Measurements from ENCODE around the gene SYK.
"Not testable (repeated sequence)": the region's sequence is repeated elsewhere in the genome, so short reads cannot be mapped to it uniquely, and the experiment has no call there.

SYK gene

GRCh38 chr9:90882991-90883600, 81.5 kb downstream of the SYK start:
- DNase-seq, result no peak

- DNase-seq, result no peak
Observed at GRCh38 chr9:90883661-90884060, 82.0 kb downstream of the SYK start.

- DNase-seq, result no peak
Observed at GRCh38 chr9:90884178-90884577, 82.6 kb downstream of the SYK start.

- not testable (repeated sequence) for DNase-seq
Observed at GRCh38 chr9:90886868-90887267, 85.2 kb downstream of the SYK start.

- DNase-seq, result no peak
Observed at GRCh38 chr9:90888941-90889340, 87.3 kb downstream of the SYK start.

GRCh38 chr9:90890146-90890810, 88.7 kb downstream of the SYK start:
- no peak for DNase-seq

GRCh38 chr9:90891308-90892040, 89.9 kb downstream of the SYK start:
- no peak for DNase-seq

- no peak for DNase-seq
Observed at GRCh38 chr9:90892918-90893317, 91.3 kb downstream of the SYK start.

- DNase-seq, result no peak
Observed at GRCh38 chr9:90893706-90894105, 92.1 kb downstream of the SYK start.

- no peak for DNase-seq
Observed at GRCh38 chr9:90894986-90895687, 93.5 kb downstream of the SYK start.

GRCh38 chr9:90895786-90896185, 94.2 kb downstream of the SYK start:
- no peak for DNase-seq

GRCh38 chr9:90896231-90896630, 94.6 kb downstream of the SYK start:
- DNase-seq, result no peak

- DNase-seq, result no peak
Observed at GRCh38 chr9:90898228-90898627, 96.6 kb downstream of the SYK start.

- DNase-seq, result no peak
Observed at GRCh38 chr9:90899287-90899686, 97.7 kb downstream of the SYK start.

GRCh38 chr9:90900130-90900529, 98.5 kb downstream of the SYK start:
- DNase-seq, result no peak

- no peak for DNase-seq
Observed at GRCh38 chr9:90901933-90902332, 100.3 kb downstream of the SYK start.

GRCh38 chr9:90903766-90904424, 102.3 kb downstream of the SYK start:
- DNase-seq, result no peak

GRCh38 chr9:90904706-90905478, 103.3 kb downstream of the SYK start:
- DNase-seq, result no peak

- DNase-seq, result no peak
Observed at GRCh38 chr9:90905822-90906221, 104.2 kb downstream of the SYK start.

- no peak for DNase-seq
Observed at GRCh38 chr9:90906316-90907055, 104.9 kb downstream of the SYK start.

GRCh38 chr9:90907056-90907445, 105.4 kb downstream of the SYK start:
- DNase-seq, result no peak

- no peak for DNase-seq
Observed at GRCh38 chr9:90907790-90908189, 106.2 kb downstream of the SYK start.

All from stimulated activated CD4-positive, alpha-beta T cell treated with anti-CD3 and anti-CD28 coated beads, Interleukin-2, amount 100 ng/mL, for 48 hours (primary cell).